HG03097 (cell line): ENCODE data around the gene SAT1.

ENCODE experiments used
- ATAC-seq: cut with Tn5 transposase; IDR thresholded peaks from one replicate; pipeline ENCODE4 v1.9.1; 2021; ENCODE audit not compliant: unreplicated experiment, low FRiP score

The SAT1 gene

GRCh38 chrX:23804578-23804977 is 21.6 kb downstream of the SAT1 start:
- ATAC-seq: no peak

GRCh38 chrX:23805389-23805788 is 22.4 kb downstream of the SAT1 start:
- no peak for ATAC-seq

GRCh38 chrX:23810279-23810678 is 27.3 kb downstream of the SAT1 start:
- no peak for ATAC-seq

GRCh38 chrX:23811108-23811651 is 28.2 kb downstream of the SAT1 start:
- no peak for ATAC-seq

GRCh38 chrX:23811656-23812055 is 28.7 kb downstream of the SAT1 start:
- ATAC-seq: no peak

- no peak for ATAC-seq
Observed at GRCh38 chrX:23813808-23814207, 30.8 kb downstream of the SAT1 start.

GRCh38 chrX:23815376-23815775 is 32.4 kb downstream of the SAT1 start:
- no peak for ATAC-seq

GRCh38 chrX:23816179-23816578 is 33.2 kb downstream of the SAT1 start:
- no peak for ATAC-seq

GRCh38 chrX:23817979-23818336 is 35.0 kb downstream of the SAT1 start:
- ATAC-seq: no peak

GRCh38 chrX:23819385-23820234 is 36.6 kb downstream of the SAT1 start:
- no peak for ATAC-seq

- no peak for ATAC-seq
Observed at GRCh38 chrX:23820235-23820782, 37.3 kb downstream of the SAT1 start.

GRCh38 chrX:23821847-23822246 is 38.9 kb downstream of the SAT1 start:
- no peak for ATAC-seq

- no peak for ATAC-seq
Observed at GRCh38 chrX:23822397-23822796, 39.4 kb downstream of the SAT1 start.

GRCh38 chrX:23822841-23823240 is 39.9 kb downstream of the SAT1 start:
- no peak for ATAC-seq

- no peak for ATAC-seq
Observed at GRCh38 chrX:23825675-23826074, 42.7 kb downstream of the SAT1 start.

- no peak for ATAC-seq
Observed at GRCh38 chrX:23826216-23826615, 43.2 kb downstream of the SAT1 start.

GRCh38 chrX:23826653-23827052 is 43.7 kb downstream of the SAT1 start:
- ATAC-seq: no peak

- ATAC-seq: no peak
Observed at GRCh38 chrX:23828881-23829280, 45.9 kb downstream of the SAT1 start.

GRCh38 chrX:23832721-23833120 is 49.7 kb downstream of the SAT1 start:
- ATAC-seq: no peak
